ENCODE measurements around the gene VSIG10. TPM values are rescaled to one million over a fixed set of nuclear protein-coding genes. Genes with fewer than 3 reads are reported as not detected.
"Not testable (repeated sequence)": the region's sequence is repeated elsewhere in the genome, so short reads cannot be mapped to it uniquely, and the experiment has no call there.

Gene VSIG10
- total RNA-seq, 1 experiment from 2014 or later, result 10.9 TPM

DNA sequence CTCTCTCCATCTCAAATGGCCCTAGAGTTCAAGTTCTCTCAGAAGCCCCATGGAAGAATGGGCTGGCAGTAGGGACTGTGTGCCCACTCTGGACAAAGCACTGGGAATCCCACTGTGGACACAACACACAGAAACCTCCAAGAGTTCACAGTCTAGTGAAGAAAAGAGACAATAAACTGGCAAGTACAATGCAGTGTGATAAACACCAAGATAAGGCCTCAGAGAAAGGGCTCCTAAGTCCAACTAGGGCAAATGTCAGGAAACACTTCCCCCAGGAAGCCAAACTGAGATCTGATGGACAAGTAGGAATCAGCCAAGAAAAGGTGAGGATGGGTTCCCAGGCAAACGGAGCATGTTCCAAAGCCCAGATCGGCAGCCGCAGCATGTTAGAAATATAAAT lies 5.4 kb downstream of the VSIG10 start:
- Mint-ChIP-seq H3K27me3 (ENCODE audit: insufficient read depth, unreplicated experiment) (no peaks in the 10 kb centered on the region), H3K36me3 (ENCODE audit: insufficient read depth, unreplicated experiment) (peaks cover 11% of the 10 kb centered on the region), H3K27ac (ENCODE audit: low read depth, unreplicated experiment) (no peak overlapping the region), H3K4me1 (ENCODE audit: insufficient read depth, unreplicated experiment) (peaks cover 12% of the 10 kb centered on the region), H3K4me3 (ENCODE audit: unreplicated experiment) (no peak overlapping the region), H3K9me3 (ENCODE audit: unreplicated experiment) (no peaks in the 10 kb centered on the region)
- CTCF ChIA-PET, result no interaction called here
- TF ChIP-seq, protein P1, sequence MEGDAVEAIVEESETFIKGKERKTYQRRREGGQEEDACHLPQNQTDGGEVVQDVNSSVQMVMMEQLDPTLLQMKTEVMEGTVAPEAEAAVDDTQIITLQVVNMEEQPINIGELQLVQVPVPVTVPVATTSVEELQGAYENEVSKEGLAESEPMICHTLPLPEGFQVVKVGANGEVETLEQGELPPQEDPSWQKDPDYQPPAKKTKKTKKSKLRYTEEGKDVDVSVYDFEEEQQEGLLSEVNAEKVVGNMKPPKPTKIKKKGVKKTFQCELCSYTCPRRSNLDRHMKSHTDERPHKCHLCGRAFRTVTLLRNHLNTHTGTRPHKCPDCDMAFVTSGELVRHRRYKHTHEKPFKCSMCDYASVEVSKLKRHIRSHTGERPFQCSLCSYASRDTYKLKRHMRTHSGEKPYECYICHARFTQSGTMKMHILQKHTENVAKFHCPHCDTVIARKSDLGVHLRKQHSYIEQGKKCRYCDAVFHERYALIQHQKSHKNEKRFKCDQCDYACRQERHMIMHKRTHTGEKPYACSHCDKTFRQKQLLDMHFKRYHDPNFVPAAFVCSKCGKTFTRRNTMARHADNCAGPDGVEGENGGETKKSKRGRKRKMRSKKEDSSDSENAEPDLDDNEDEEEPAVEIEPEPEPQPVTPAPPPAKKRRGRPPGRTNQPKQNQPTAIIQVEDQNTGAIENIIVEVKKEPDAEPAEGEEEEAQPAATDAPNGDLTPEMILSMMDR (IDR thresholded peaks at IDR 0.05; ENCODE audit: unreplicated experiment), result no peak
- intact Hi-C loops (cut with micrococcal nuclease), result no loop called here
- POLR2A ChIA-PET, result no interaction called here
- BruUV-seq (replicated peaks), result no TSS peak
- no peak for DNase-seq (ENCODE audit: unreplicated experiment)

DNA sequence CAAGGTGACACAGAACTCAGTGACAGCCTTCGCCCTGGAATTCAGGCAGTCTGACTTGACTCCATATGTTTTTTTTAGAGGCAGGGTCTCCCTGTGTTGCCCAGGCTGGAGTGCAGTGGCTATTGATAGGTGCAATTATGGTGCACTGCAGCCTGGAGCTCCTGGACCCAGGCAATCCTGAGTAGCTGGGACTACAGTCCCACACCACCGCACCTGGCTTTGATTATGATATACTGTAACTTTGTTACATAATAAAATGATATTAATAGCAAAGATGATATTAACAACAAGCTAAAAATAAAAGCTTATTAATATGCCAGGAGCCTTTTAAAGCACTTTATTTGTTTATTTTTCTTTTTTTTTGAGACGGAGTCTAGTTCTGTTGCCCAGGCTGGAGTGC lies 9.8 kb downstream of the VSIG10 start:
- no TSS peak for BruUV-seq (replicated peaks)
- H3K4me3 Mint-ChIP-seq (ENCODE audit: unreplicated experiment), result no peak overlapping the region
- DNase-seq (ENCODE audit: unreplicated experiment), result no peak
- TF ChIP-seq, protein P1 (IDR thresholded peaks at IDR 0.05; ENCODE audit: unreplicated experiment), result no peak
- ChIA-PET POLR2A (interaction anchor here (0.6 to 0.9 kb wide), 2 partner anchors 9 to 42 kb away, joined by 3 to 5 read pairs; partner anchors contain the start of genes PEBP1 and VSIG10), CTCF (interaction anchor here (0.6 to 1.4 kb wide), 6 partner anchors 9 to 1545 kb away, joined by 3 to 5 read pairs (median 4); partner anchors contain the start of gene VSIG10)
- H3K9me3 Mint-ChIP-seq (ENCODE audit: unreplicated experiment), result no peaks in the 10 kb centered on the region
- intact Hi-C loops (cut with micrococcal nuclease), result no loop called here
- H3K27ac Mint-ChIP-seq (ENCODE audit: low read depth, unreplicated experiment), result no peak overlapping the region
- peaks cover 20% of the 10 kb centered on the region for H3K36me3 Mint-ChIP-seq (ENCODE audit: insufficient read depth, unreplicated experiment)
- peaks cover 6% of the 10 kb centered on the region for H3K4me1 Mint-ChIP-seq (ENCODE audit: insufficient read depth, unreplicated experiment)
- H3K27me3 Mint-ChIP-seq (ENCODE audit: insufficient read depth, unreplicated experiment), result no peaks in the 10 kb centered on the region

DNA sequence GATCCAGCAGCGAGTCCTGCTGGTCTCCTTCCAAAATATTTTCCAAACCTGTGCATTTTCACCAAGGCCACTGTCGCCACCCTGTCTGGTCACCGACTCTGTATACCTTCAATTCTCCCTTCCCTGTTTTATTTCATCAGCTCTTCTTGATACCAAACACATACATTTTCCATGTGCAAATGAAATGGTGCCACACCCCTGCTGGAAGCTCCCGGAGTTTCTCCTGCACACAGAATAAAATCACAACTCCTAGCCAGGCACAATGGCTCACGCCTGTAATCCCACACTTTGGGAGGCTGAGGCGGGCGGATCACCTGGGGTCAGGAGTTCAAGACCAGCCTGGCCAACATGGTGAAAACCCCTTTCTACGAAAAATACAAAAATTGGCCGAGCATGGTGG lies 14.0 kb downstream of the VSIG10 start:
- intact Hi-C loops (cut with micrococcal nuclease), result no loop called here
- H3K27ac Mint-ChIP-seq (ENCODE audit: low read depth, unreplicated experiment), result peak overlapping the region; percentile 11
- BruUV-seq (replicated peaks), result no TSS peak
- TF ChIP-seq, protein P1 (IDR thresholded peaks at IDR 0.05; ENCODE audit: unreplicated experiment), result no peak
- H3K27me3 Mint-ChIP-seq (ENCODE audit: insufficient read depth, unreplicated experiment), result no peaks in the 10 kb centered on the region
- peaks cover 14% of the 10 kb centered on the region for H3K36me3 Mint-ChIP-seq (ENCODE audit: insufficient read depth, unreplicated experiment)
- ChIA-PET POLR2A (interaction anchor here (1.2 kb wide), 1 partner anchor 13 kb away, joined by 6 read pairs; no protein-coding TSS in a partner anchor), CTCF (interaction anchor here (0.8 kb wide), 1 partner anchor 233 kb away, joined by 3 read pairs; no protein-coding TSS in a partner anchor)
- H3K4me3 Mint-ChIP-seq (ENCODE audit: unreplicated experiment), result no peak overlapping the region
- peaks cover 6% of the 10 kb centered on the region for H3K4me1 Mint-ChIP-seq (ENCODE audit: insufficient read depth, unreplicated experiment)
- no peaks in the 10 kb centered on the region for H3K9me3 Mint-ChIP-seq (ENCODE audit: unreplicated experiment)
- no peak for DNase-seq (ENCODE audit: unreplicated experiment)

GRCh38 chr12:118082161-118082560 lies 21.6 kb downstream of the VSIG10 start:
- Mint-ChIP-seq H3K27ac (ENCODE audit: low read depth, unreplicated experiment) (no peak overlapping the region), H3K27me3 (ENCODE audit: insufficient read depth, unreplicated experiment) (no peaks in the 10 kb centered on the region), H3K36me3 (ENCODE audit: insufficient read depth, unreplicated experiment) (peaks cover 8% of the 10 kb centered on the region), H3K4me1 (ENCODE audit: insufficient read depth, unreplicated experiment) (no peaks in the 10 kb centered on the region), H3K4me3 (ENCODE audit: unreplicated experiment) (no peak overlapping the region), H3K9me3 (ENCODE audit: unreplicated experiment) (no peaks in the 10 kb centered on the region)
- ChIA-PET CTCF (interaction anchor here (1.5 kb wide), 1 partner anchor 207 kb away, joined by 4 read pairs; no protein-coding TSS in a partner anchor), POLR2A (no interaction called here)
- DNase-seq (ENCODE audit: unreplicated experiment), result no peak
- intact Hi-C loops (cut with micrococcal nuclease), result no loop called here
- TF ChIP-seq, protein P1 (IDR thresholded peaks at IDR 0.05; ENCODE audit: unreplicated experiment), result no peak
- BruUV-seq (replicated peaks), result no TSS peak

DNA sequence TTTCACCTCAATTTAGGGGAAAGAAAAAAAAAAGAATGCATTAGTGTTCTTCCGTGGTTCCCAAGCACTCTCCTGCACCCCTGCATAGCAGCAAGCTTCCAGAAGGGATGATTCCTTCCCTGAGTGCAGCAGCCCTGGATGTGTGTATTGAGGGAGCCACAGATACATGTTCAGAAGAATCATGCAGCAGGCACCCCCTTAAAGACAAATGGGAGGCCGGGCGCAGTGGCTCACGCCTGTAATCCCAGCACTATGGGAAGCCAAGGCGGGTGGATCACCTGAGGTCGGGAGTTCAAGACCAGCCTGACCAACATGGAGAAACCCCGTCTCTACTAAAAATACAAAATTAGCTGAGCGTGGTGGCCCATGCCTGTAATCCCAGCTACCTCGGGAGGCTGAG lies 22.3 kb downstream of the VSIG10 start:
- intact Hi-C loops (cut with micrococcal nuclease); H3K9me3 Mint-ChIP-seq (ENCODE audit: unreplicated experiment); H3K4me1 Mint-ChIP-seq (ENCODE audit: insufficient read depth, unreplicated experiment); H3K27me3 Mint-ChIP-seq (ENCODE audit: insufficient read depth, unreplicated experiment); DNase-seq (ENCODE audit: unreplicated experiment); H3K27ac Mint-ChIP-seq (ENCODE audit: low read depth, unreplicated experiment); BruUV-seq (replicated peaks); H3K4me3 Mint-ChIP-seq (ENCODE audit: unreplicated experiment); H3K36me3 Mint-ChIP-seq (ENCODE audit: insufficient read depth, unreplicated experiment): not testable (repeated sequence)
- ChIA-PET POLR2A (interaction anchor here (0.6 kb wide), 1 partner anchor 21 kb away, joined by 6 read pairs; no protein-coding TSS in a partner anchor), CTCF (interaction anchor here (0.6 kb wide), 1 partner anchor 46 kb away, joined by 3 read pairs; no protein-coding TSS in a partner anchor)
